GM12872 (cell line): Measurements from ENCODE around the gene VWA2.

Experiments used
- CTCF ChIP-seq: IDR thresholded peaks from 3 replicates; pipeline ENCODE4 v1.5.1; 2011; ENCODE audit warnings: low read depth, mild to moderate bottlenecking, low read length, moderate library complexity; ENCODE audit not compliant: insufficient read depth

The VWA2 gene

GRCh38 chr10:114288424-114289095 lies 49.5 kb downstream of the VWA2 start:
- TF ChIP-seq CTCF: no peak

GRCh38 chr10:114289096-114289436 lies 50.0 kb downstream of the VWA2 start:
- TF ChIP-seq CTCF: no peak

GRCh38 chr10:114290038-114290437 lies 51.0 kb downstream of the VWA2 start:
- TF ChIP-seq CTCF: no peak

GRCh38 chr10:114291076-114291475 lies 52.0 kb downstream of the VWA2 start:
- no peak for TF ChIP-seq CTCF

- TF ChIP-seq CTCF: no peak
Measured at GRCh38 chr10:114291516-114291915, 52.5 kb downstream of the VWA2 start.

- TF ChIP-seq CTCF: no peak
Measured at GRCh38 chr10:114293075-114293474, 54.0 kb downstream of the VWA2 start.

GRCh38 chr10:114294549-114294948 lies 55.5 kb downstream of the VWA2 start:
- TF ChIP-seq CTCF: no peak
